IPS-20b (cell line): ENCODE results near the gene TRIP10.
A peak's percentile ranks its signal among the peaks of the same experiment; 100 is the strongest.
"Not testable (repeated sequence)": the region's sequence is repeated elsewhere in the genome, so short reads cannot be mapped to it uniquely, and the experiment has no call there.

ENCODE experiments used
- H3K27ac ChIP-seq: one replicate; pipeline ENCODE4 v1.5.1; 2013; ENCODE audit warnings: low read length
- H3K27me3 ChIP-seq: 2 replicates; pipeline ENCODE4 v1.6.1; 2013; ENCODE audit warnings: mild to moderate bottlenecking, low read length, inconsistent platforms; ENCODE audit not compliant: insufficient read depth
- H3K36me3 ChIP-seq: 2 replicates; pipeline ENCODE4 v1.6.1; 2013; ENCODE audit warnings: low read depth, mild to moderate bottlenecking, inconsistent platforms, low read length, moderate library complexity; ENCODE audit not compliant: insufficient read depth
- H3K4me1 ChIP-seq: 2 replicates; pipeline ENCODE4 v1.6.1; 2013; ENCODE audit warnings: mild to moderate bottlenecking, control low read depth, inconsistent platforms, low read length, moderate library complexity; ENCODE audit not compliant: insufficient read depth
- H3K4me3 ChIP-seq: 2 replicates; pipeline ENCODE4 v1.5.1; 2013; ENCODE audit warnings: mild to moderate bottlenecking, low read length, inconsistent platforms
- H3K9ac ChIP-seq: 2 replicates; pipeline ENCODE4 v1.6.1; 2013; ENCODE audit warnings: low read depth, mild to moderate bottlenecking, inconsistent platforms, low read length, moderate library complexity
- H3K9me3 ChIP-seq: 2 replicates; pipeline ENCODE4 v1.6.1; 2013; ENCODE audit warnings: mild to moderate bottlenecking, low read depth, low read length, inconsistent platforms; ENCODE audit not compliant: insufficient read depth

TRIP10 gene

DNA sequence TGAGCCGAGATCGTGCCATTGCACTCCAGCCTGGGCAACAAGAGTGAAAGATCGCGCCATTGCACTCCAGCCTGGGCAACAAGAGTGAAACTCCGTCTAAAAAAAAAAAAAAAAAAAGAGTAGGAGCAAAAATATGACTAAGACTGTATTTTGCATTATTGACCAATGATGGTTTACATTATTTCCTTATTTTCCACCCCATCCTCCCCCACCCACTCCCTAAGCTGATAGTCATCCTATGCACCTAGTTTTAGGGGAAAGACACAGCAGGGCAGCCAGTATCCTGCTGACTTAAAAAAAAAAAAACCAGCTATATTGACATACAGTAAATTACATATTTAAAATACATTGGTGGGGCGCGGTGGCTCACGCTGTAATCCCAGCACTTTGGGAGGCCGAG, 58.2 kb downstream of the TRIP10 start:
- Histone ChIP-seq H3K9ac (no peak overlapping the region), H3K27me3 (no peaks in the 10 kb centered on the region), H3K36me3 (no peaks in the 10 kb centered on the region), H3K27ac (no peak overlapping the region), H3K4me1 (peaks cover 8% of the 10 kb centered on the region; the same call in 1 of the 2 replicates), H3K4me3 (no peak overlapping the region), H3K9me3 (peaks cover 22% of the 10 kb centered on the region)

GRCh38 chr19:6800160-6800790, 60.8 kb downstream of the TRIP10 start:
- not testable (repeated sequence) for H3K9ac ChIP-seq, H3K9me3 ChIP-seq, H3K4me3 ChIP-seq, H3K27me3 ChIP-seq, H3K36me3 ChIP-seq, H3K4me1 ChIP-seq, H3K27ac ChIP-seq

- peaks cover 8% of the 10 kb centered on the region; the same call in 1 of the 2 replicates for H3K4me1 ChIP-seq
- H3K27me3 ChIP-seq = no peaks in the 10 kb centered on the region
- no peaks in the 10 kb centered on the region for H3K9me3 ChIP-seq
- H3K9ac ChIP-seq = peak overlapping the region; percentile 33; the same call in 1 of the 2 replicates
- no peak overlapping the region for H3K4me3 ChIP-seq
- no peak overlapping the region for H3K27ac ChIP-seq
- H3K36me3 ChIP-seq = no peaks in the 10 kb centered on the region
Observed at GRCh38 chr19:6800991-6801484, 61.6 kb downstream of the TRIP10 start.
